SK-N-DZ (cell line): ENCODE measurements around the gene PRICKLE4.

Experiments used
- small RNA-seq, 2 experiments: library from RNA; depleted of rRNA; stranded (forward); fragments of <200 nt; gene quantifications; one replicate each; pipeline ENCODE3, GENCODE V24; 2014

The PRICKLE4 gene

Small RNA genes within 50 kb of the gene (small RNA-seq; reads per million reads assigned to genes)
- gene AL365205.2 (0 reads per million in 2 experiments), gene AL365205.3 (0 reads per million in 2 experiments), gene RF00393 (0 to 0.05 reads per million in 2 experiments)
